HT-29 (cell line): Measurements from ENCODE around the gene FBXL12. TPM values are rescaled to one million over a fixed set of nuclear protein-coding genes. Genes with fewer than 3 reads are reported as not detected.
"Not testable (repeated sequence)": the region's sequence is repeated elsewhere in the genome, so short reads cannot be mapped to it uniquely, and the experiment has no call there.

ENCODE experiments used
- DNase-seq: peaks from one replicate; pipeline ENCODE4 v3.0.0-alpha.2; 2015; ENCODE audit warnings: low spot score
- small RNA-seq: library from RNA; depleted of rRNA; stranded (forward); fragments of <200 nt; gene quantifications from one replicate; pipeline ENCODE3, GENCODE V24; 2014
- total RNA-seq: library from RNA; depleted of rRNA; stranded (reverse); fragments of >200 nt; shearing (Covaris generic); gene quantifications from 2 replicates; pipeline ENCODE4 v1.2.3, GENCODE V29; 2014; rRNA removed

Gene FBXL12
- total RNA-seq, 1 experiment from 2014 or later: 40.7 TPM

- peak; percentile 73 for DNase-seq
Measured at GRCh38 chr19:9792206-9793070, 26.4 kb downstream of the FBXL12 start.

- peak; percentile 78 for DNase-seq
Measured at GRCh38 chr19:9791552-9792205, 27.2 kb downstream of the FBXL12 start.

- not testable (repeated sequence) for DNase-seq
Measured at GRCh38 chr19:9791073-9791367, 27.9 kb downstream of the FBXL12 start.

GRCh38 chr19:9789579-9789978 lies 29.3 kb downstream of the FBXL12 start:
- DNase-seq: not testable (repeated sequence)

GRCh38 chr19:9789066-9789465 lies 29.8 kb downstream of the FBXL12 start:
- DNase-seq: no peak

GRCh38 chr19:9788604-9789003 lies 30.3 kb downstream of the FBXL12 start:
- DNase-seq: not testable (repeated sequence)

- no peak for DNase-seq
Measured at GRCh38 chr19:9786819-9787218, 32.1 kb downstream of the FBXL12 start.

- no peak for DNase-seq
Measured at GRCh38 chr19:9786342-9786741, 32.5 kb downstream of the FBXL12 start.

- peak; percentile 91 for DNase-seq
Measured at GRCh38 chr19:9785367-9786331, 33.2 kb downstream of the FBXL12 start.

GRCh38 chr19:9784163-9784496 lies 34.7 kb downstream of the FBXL12 start:
- peak; percentile 36 for DNase-seq

GRCh38 chr19:9782338-9782737 lies 36.5 kb downstream of the FBXL12 start:
- no peak for DNase-seq

GRCh38 chr19:9768175-9769112 lies 50.4 kb downstream of the FBXL12 start, which contains the start of gene ZNF846:
Gene ZNF846, minus strand, starts transcription at chr19:9768738. Its CDS starts 3,788 bp downstream, at chr19:9764950.
- peak; percentile 90 for DNase-seq

Small RNA genes lying within 50 kb of the gene (small RNA-seq; reads per million reads assigned to genes)
- 0.65 reads per million for gene RF00156

Other genes with a start within 250 kb of the FBXL12 start
- 21.5 and 26.6 TPM in 2 replicates for gene ZNF121, start 234.6 kb downstream of the FBXL12 start, total RNA-seq
- 4.7 and 11.3 TPM in 2 replicates for gene ZNF561, start 197.8 kb downstream of the FBXL12 start, total RNA-seq
- gene ZNF562, start 144.0 kb downstream of the FBXL12 start, total RNA-seq: 14.2 and 27.3 TPM in 2 replicates
- 4.6 and 4.8 TPM in 2 replicates for gene ZNF846, start 50.3 kb downstream of the FBXL12 start, total RNA-seq
- 187 and 200 TPM in 2 replicates for gene UBL5, start 8.8 kb upstream of the FBXL12 start, total RNA-seq
- gene PIN1, start 16.2 kb upstream of the FBXL12 start, total RNA-seq: 188 and 189 TPM in 2 replicates
- not detected in 2 replicates for gene OLFM2, start 117.4 kb upstream of the FBXL12 start, total RNA-seq
- not detected in 2 replicates for gene COL5A3, start 191.4 kb upstream of the FBXL12 start, total RNA-seq
- not detected in 2 replicates for gene RDH8, start 194.4 kb upstream of the FBXL12 start, total RNA-seq